NCI-H128 (cell line): ENCODE data around the gene PSENEN.
A peak's percentile ranks its signal among the peaks of the same experiment; 100 is the strongest.
"Not testable (repeated sequence)": the region's sequence is repeated elsewhere in the genome, so short reads cannot be mapped to it uniquely, and the experiment has no call there.

Source experiments
- DNase-seq: peaks from one replicate; lab custom pipeline; 2025; ENCODE audit not compliant: unreplicated experiment; lab: John Stamatoyannopoulos, UW

The PSENEN gene

GRCh38 chr19:35768082-35768421, 22.6 kb downstream of the PSENEN start:
- DNase-seq: no peak

GRCh38 chr19:35772362-35772761, 26.9 kb downstream of the PSENEN start:
- DNase-seq: not testable (repeated sequence)

- no peak for DNase-seq
Observed at GRCh38 chr19:35773020-35773806, 27.8 kb downstream of the PSENEN start.

- no peak for DNase-seq
Observed at GRCh38 chr19:35774274-35775045, 29.0 kb downstream of the PSENEN start.

- no peak for DNase-seq
Observed at GRCh38 chr19:35775046-35775297, 29.5 kb downstream of the PSENEN start.

- peak; percentile 99 for DNase-seq
Observed at GRCh38 chr19:35775298-35776101, 30.0 kb downstream of the PSENEN start, which contains the start of gene ARHGAP33. Gene ARHGAP33, plus strand, starts transcription at chr19:35775564. Its CDS starts 95 bp downstream, at chr19:35775659.

GRCh38 chr19:35776102-35776788, 30.8 kb downstream of the PSENEN start:
- no peak for DNase-seq

- DNase-seq: no peak
Observed at GRCh38 chr19:35777086-35777841, 31.8 kb downstream of the PSENEN start.

- DNase-seq: no peak
Observed at GRCh38 chr19:35777961-35778360, 32.5 kb downstream of the PSENEN start.

GRCh38 chr19:35779033-35779432, 33.6 kb downstream of the PSENEN start:
- DNase-seq: no peak

- DNase-seq: no peak
Observed at GRCh38 chr19:35780058-35780457, 34.6 kb downstream of the PSENEN start.

- no peak for DNase-seq
Observed at GRCh38 chr19:35780717-35781116, 35.3 kb downstream of the PSENEN start.

GRCh38 chr19:35781650-35782049, 36.2 kb downstream of the PSENEN start:
- no peak for DNase-seq

GRCh38 chr19:35782589-35782988, 37.1 kb downstream of the PSENEN start:
- DNase-seq: no peak

GRCh38 chr19:35783469-35784434, 38.3 kb downstream of the PSENEN start:
- no peak for DNase-seq

GRCh38 chr19:35784503-35785338, 39.3 kb downstream of the PSENEN start:
- no peak for DNase-seq

GRCh38 chr19:35785339-35785627, 39.8 kb downstream of the PSENEN start:
- DNase-seq: no peak

GRCh38 chr19:35786299-35787160, 41.1 kb downstream of the PSENEN start:
- DNase-seq: no peak
